Gastroesophageal sphincter (tissue), 3 donors: ENCODE measurements around the gene SP140.

Experiments
- CTCF ChIP-seq, 4 experiments: fragments of 200-600 bp in 2 of 4; fragments of 450-650 bp in 2 of 4; sonication (generic) in 1 of 4; IDR thresholded peaks; one replicate each; pipeline ENCODE4 v1.5.1; 2017 to 2019; ENCODE audit warnings: antibody characterized with exemption in 4 of 4, mild to moderate bottlenecking in 2 of 4, moderate library complexity in 2 of 4
- POLR2A ChIP-seq, 2 donors: fragments of 450-650 bp; IDR thresholded peaks; one replicate each; pipeline ENCODE4 v1.6.1; 2017; ENCODE audit warnings: antibody characterized with exemption in 2 of 2, mild to moderate bottlenecking in 2 of 2, moderate library complexity in 1 of 2
- POLR2AphosphoS5 ChIP-seq: sonication (generic); formaldehyde crosslinking; IDR thresholded peaks from one replicate; pipeline ENCODE4 v1.6.1; 2017; ENCODE audit warnings: antibody characterized with exemption

DNA sequence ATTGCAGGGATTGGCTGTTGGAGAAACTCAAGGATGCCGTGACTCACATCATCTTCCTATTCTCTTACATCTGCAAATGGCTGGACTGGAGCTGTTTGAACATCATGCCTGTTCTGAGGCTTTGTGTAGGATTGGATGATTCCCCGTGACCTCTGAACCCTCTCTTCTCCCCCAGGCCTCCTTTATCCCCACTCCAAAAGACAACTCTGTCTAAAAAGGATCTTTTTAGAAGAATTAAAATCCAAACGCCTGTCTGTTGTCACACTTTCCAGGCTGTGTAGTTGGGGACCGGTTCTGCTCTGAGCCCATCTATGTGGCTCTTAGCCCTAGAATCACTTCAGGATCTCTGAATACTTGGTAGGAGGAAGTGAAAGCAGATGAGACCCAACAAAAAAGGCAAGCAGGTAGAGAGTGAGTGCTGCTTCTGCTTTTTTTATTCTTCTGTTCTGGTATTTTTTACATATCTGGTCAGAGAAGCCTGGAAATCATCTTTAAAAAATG lies 565 bp downstream of the SP140 start:
- no peak for TF ChIP-seq CTCF (IDR thresholded peaks at IDR 0.05)
- TF ChIP-seq POLR2A (IDR thresholded peaks at IDR 0.05) = no peak
- TF ChIP-seq POLR2AphosphoS5 = no peak
